GM13976 (cell line): ENCODE measurements around the gene CSTPP1.
A peak's percentile ranks its signal among the peaks of the same experiment; 100 is the strongest.

ENCODE experiments used
- DNase-seq: peaks from one replicate; pipeline ENCODE4 v3.0.0; 2012; ENCODE audit warnings: low spot score
- in situ Hi-C: fragments of 300-500 bp; cut with MboI; formaldehyde crosslinking; loops from one replicate; pipeline ENCODE4 v1.12.0; 2022; ENCODE audit warnings: low sequenced_read_pairs, mixed read lengths, inconsistent platforms; ENCODE audit not compliant: unreplicated experiment
- TF ChIP-seq, protein P1 (sequence below): IDR thresholded peaks from 2 replicates; pipeline ENCODE4 v1.5.1; 2012; ENCODE audit warnings: borderline replicate concordance, mild to moderate bottlenecking; ENCODE audit not compliant: insufficient read depth; ENCODE audit errors: extremely low read depth, missing control alignments, control extremely low read depth

The CSTPP1 gene

DNA sequence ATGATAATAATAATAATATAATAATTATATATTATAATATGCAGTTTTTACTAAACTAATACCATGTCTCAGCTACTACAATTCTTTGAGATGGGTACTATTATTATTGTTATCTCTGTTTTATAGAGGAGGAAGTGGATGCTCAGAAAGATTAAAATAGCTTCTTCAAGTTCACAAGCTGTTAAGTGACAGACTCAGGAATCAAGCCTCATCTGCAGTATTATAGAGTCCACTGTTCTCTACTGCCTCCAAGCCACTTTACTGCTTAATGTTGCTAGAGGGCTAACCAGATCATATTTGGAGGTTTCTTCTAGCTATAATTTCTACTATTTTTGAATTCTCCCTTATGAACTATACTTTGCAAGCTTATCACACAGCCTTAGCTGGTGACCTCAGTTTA, 62.7 kb downstream of the CSTPP1 start:
- in situ Hi-C loops: no loop called here
- no peak for DNase-seq
- TF ChIP-seq, protein P1, sequence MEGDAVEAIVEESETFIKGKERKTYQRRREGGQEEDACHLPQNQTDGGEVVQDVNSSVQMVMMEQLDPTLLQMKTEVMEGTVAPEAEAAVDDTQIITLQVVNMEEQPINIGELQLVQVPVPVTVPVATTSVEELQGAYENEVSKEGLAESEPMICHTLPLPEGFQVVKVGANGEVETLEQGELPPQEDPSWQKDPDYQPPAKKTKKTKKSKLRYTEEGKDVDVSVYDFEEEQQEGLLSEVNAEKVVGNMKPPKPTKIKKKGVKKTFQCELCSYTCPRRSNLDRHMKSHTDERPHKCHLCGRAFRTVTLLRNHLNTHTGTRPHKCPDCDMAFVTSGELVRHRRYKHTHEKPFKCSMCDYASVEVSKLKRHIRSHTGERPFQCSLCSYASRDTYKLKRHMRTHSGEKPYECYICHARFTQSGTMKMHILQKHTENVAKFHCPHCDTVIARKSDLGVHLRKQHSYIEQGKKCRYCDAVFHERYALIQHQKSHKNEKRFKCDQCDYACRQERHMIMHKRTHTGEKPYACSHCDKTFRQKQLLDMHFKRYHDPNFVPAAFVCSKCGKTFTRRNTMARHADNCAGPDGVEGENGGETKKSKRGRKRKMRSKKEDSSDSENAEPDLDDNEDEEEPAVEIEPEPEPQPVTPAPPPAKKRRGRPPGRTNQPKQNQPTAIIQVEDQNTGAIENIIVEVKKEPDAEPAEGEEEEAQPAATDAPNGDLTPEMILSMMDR: no peak

DNA sequence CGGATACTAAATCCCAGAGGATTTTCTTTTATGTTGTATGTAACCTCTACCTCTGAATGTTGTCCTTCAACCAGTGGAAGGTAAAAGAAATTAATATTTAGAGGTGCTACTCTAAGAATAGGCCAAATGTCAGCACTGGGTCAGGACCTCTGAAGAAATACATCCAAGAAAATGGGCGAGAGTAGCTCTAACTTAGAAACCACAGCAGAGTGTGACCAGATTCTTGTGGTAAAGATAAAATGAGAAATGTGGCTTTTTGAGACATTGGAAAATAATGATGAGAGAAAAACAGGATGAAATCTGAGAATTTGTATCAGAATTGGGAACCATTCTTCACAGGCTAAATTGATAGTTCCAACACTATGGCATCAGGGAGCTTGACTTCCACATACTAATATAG, 63.5 kb downstream of the CSTPP1 start:
- no peak for DNase-seq
- in situ Hi-C loops: no loop called here
- TF ChIP-seq, protein P1: no peak

DNA sequence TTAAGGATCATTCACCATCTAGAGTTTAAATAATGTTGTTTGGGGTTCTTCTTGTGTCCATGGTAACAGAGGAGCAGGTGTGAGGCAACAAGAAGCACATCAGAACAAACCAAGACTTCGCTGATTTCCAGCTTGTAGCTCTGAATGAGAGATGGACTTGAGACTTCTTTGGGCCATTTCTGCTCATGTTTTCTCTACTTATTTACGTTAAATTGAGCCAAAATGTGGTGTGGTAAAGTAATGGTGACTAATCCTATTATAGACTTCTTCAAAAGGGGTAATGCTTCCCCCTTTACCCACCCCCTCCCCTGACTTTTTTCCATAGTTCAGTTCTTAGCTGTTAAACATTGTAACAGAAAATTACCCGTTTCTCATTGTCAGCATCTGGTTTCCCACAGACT, 65.2 kb downstream of the CSTPP1 start:
- no peak for DNase-seq
- TF ChIP-seq, protein P1: no peak
- in situ Hi-C loops: no loop called here

DNA sequence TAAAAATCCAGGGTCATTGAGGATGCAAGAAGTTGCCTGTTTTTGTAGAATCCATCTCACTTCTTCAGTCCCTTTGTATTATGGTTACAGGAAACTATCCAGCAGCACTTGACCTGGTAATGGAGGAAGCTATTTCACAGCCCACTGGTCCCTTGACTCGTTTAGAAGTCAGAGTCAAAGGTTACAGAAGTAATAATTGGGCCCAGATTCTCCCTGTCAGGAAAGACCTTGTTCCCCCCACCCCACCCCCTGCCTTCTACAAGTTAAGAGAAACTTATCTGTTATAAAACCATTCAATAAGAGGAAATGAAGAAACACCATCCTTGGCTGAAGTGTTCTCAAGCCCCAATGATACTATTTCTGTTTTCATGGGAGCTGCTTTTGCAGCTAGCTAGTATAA, 65.8 kb downstream of the CSTPP1 start:
- in situ Hi-C loops: no loop called here
- TF ChIP-seq, protein P1: no peak
- DNase-seq: no peak

DNA sequence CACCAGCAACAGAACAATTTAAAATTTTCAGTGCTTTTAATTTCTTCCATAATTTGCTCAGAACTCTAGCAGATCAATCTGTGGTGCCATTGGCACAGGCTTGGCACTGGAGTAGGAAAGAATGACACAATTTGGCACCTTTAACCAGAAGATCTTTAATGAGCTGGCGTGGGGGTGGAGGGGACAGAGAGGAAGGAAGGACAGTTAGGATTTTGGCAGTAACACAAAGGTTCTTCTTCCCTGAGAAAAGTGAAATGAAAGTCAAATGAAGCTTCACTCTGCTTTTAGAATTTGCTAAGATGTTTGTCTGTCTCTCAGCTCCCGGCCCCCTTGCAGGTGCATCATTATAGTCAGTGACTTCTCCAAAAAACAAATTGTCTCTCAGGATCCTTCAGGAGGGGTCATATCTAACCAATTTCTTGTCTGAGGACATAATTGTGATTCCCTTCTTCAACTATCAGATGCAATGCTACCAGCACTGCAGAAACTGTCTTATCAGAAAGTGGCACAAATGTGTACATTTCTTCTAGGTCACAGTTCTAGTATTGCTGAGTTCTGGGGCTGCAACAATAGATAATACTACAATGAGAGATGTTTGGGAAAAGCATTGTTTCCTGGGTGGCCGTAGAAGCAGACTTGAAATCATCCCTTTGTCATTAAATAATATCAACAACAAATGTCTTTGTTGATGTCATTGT, 66.8 kb downstream of the CSTPP1 start:
- TF ChIP-seq, protein P1: no peak
- DNase-seq: peak; percentile 21
- in situ Hi-C loops: no loop called here

DNA sequence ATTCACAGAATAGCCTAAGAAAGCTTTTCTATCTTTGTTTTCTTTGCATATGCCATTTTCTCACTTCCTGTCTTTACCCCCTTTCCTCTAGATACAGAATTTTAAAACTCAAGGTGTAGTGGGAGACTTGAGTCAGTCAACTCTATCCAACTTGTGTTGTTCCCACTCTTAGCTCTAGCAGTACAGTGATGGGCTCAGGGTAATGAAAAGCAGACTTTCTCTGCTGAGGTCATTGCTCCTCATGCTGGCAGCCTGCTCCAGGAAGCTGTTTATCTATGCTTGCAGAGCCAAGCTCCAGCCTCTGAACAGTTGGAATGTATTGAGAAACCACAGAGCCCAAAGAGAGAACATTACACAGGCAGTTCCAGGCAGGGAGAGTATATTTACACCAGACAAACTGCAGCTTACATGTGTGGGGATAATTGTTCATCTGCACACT, 68.1 kb downstream of the CSTPP1 start:
- TF ChIP-seq, protein P1: no peak
- no peak for DNase-seq
- in situ Hi-C loops: no loop called here
